ENCODE results near the gene DNAJC1. TPM values are rescaled to one million over a fixed set of nuclear protein-coding genes. Genes with fewer than 3 reads are reported as not detected.

Gene DNAJC1
- total RNA-seq, 3 donors from 2014 or later, result 63.7 to 93.0 (median 92.1) TPM

DNA sequence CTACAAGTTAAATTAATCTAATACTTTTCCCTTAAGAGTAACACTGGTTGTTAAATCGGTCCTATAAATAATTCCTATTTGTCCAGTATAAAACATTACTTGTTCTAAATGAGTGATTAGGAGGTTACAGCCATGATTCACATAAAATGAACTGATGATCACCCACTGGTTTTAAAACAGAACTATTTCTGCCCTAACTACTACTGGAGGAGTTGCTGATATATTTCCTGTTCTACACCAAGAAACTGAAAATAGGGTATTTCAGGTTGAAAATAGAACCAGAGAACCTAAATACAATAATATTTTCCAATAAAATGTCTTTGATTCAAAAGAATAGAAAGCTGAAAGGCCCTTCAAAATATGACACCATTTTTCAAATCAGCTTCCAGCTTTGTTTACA, 30.9 kb downstream of the DNAJC1 start:
- Histone ChIP-seq H3K9me3 (no peaks in the 10 kb centered on the region), H3K27ac (no peak overlapping the region), H3K4me1 (no peaks in the 10 kb centered on the region), H3K27me3 (no peaks in the 10 kb centered on the region), H3K4me3 (no peak overlapping the region), H3K36me3 (no peaks in the 10 kb centered on the region)
- intact Hi-C loops (cut with DNase I; ENCODE audit: low total_unique reads), result no loop called here
- TF ChIP-seq POLR2A (IDR thresholded peaks at IDR 0.05), result no peak
- TF ChIP-seq POLR2AphosphoS5 (IDR thresholded peaks at IDR 0.05), result no peak
- TF ChIP-seq CTCF (IDR thresholded peaks at IDR 0.05), result no peak
- DNase-seq (ENCODE audit: low spot score in 2 of 2), result no peak

- TF ChIP-seq CTCF (IDR thresholded peaks at IDR 0.05), result no peak
- no peak for TF ChIP-seq POLR2A (IDR thresholded peaks at IDR 0.05)
- TF ChIP-seq POLR2AphosphoS5 (IDR thresholded peaks at IDR 0.05), result no peak
- Histone ChIP-seq H3K4me3 (no peak overlapping the region), H3K36me3 (no peaks in the 10 kb centered on the region), H3K27ac (no peak overlapping the region), H3K4me1 (no peaks in the 10 kb centered on the region), H3K9me3 (peaks cover 0 to 4% of the 10 kb centered on the region in 2 donors), H3K27me3 (no peaks in the 10 kb centered on the region)
- no peak for DNase-seq (ENCODE audit: low spot score in 2 of 2)
- intact Hi-C loops (cut with DNase I; ENCODE audit: low total_unique reads), result no loop called here
Observed at GRCh38 chr10:21969326-21970287, 33.9 kb downstream of the DNAJC1 start.

GRCh38 chr10:21964983-21965665, 38.4 kb downstream of the DNAJC1 start:
- DNase-seq (ENCODE audit: low spot score in 2 of 2), result no peak
- Histone ChIP-seq H3K9me3 (peaks cover 0 to 5% of the 10 kb centered on the region in 2 donors), H3K4me3 (no peak overlapping the region), H3K4me1 (no peaks in the 10 kb centered on the region), H3K27me3 (no peaks in the 10 kb centered on the region), H3K27ac (no peak overlapping the region), H3K36me3 (no peaks in the 10 kb centered on the region)
- TF ChIP-seq CTCF (IDR thresholded peaks at IDR 0.05) (no peak), POLR2A (IDR thresholded peaks at IDR 0.05) (no peak), POLR2AphosphoS5 (IDR thresholded peaks at IDR 0.05) (no peak)
- intact Hi-C loops (cut with DNase I; ENCODE audit: low total_unique reads), result no loop called here

GRCh38 chr10:21962358-21962757, 41.2 kb downstream of the DNAJC1 start:
- Histone ChIP-seq H3K4me3 (no peak overlapping the region), H3K9me3 (peaks cover 0 to 5% of the 10 kb centered on the region in 2 donors), H3K27ac (no peak overlapping the region), H3K36me3 (no peaks in the 10 kb centered on the region), H3K27me3 (no peaks in the 10 kb centered on the region), H3K4me1 (no peaks in the 10 kb centered on the region)
- intact Hi-C loops (cut with DNase I; ENCODE audit: low total_unique reads), result no loop called here
- TF ChIP-seq CTCF (IDR thresholded peaks at IDR 0.05) (no peak), POLR2AphosphoS5 (IDR thresholded peaks at IDR 0.05) (no peak), POLR2A (IDR thresholded peaks at IDR 0.05) (no peak)
- DNase-seq (ENCODE audit: low spot score in 2 of 2), result no peak

DNA sequence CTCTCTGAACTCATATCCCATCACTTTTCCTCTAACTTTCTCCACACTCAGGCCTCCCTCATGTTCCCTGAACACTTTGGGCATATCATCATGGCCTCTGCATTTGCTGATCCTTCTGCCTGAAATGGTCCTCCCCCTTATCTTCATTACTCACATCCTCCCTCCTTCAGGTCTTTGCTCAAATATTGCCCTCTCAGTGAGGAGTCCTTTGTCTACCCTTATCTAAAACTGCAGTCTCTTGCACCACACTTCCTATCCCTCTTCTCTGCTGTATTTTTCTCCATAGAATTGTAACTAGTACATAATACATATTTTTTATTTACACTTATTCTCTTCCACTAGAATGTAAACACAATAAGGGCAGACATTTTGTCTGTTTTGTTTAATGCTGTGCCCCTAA, 41.7 kb downstream of the DNAJC1 start:
- Histone ChIP-seq H3K36me3 (no peaks in the 10 kb centered on the region), H3K4me1 (no peaks in the 10 kb centered on the region), H3K4me3 (no peak overlapping the region), H3K27me3 (no peaks in the 10 kb centered on the region), H3K9me3 (peaks cover 0 to 5% of the 10 kb centered on the region in 2 donors), H3K27ac (no peak overlapping the region)
- TF ChIP-seq CTCF (IDR thresholded peaks at IDR 0.05) (no peak), POLR2AphosphoS5 (IDR thresholded peaks at IDR 0.05) (no peak), POLR2A (IDR thresholded peaks at IDR 0.05) (no peak)
- no peak for DNase-seq (ENCODE audit: low spot score in 2 of 2)
- intact Hi-C loops (cut with DNase I; ENCODE audit: low total_unique reads), result no loop called here
